Measurements from ENCODE around the gene PCNP. TPM values are rescaled to one million over a fixed set of nuclear protein-coding genes. Genes with fewer than 3 reads are reported as not detected.
A peak's percentile ranks its signal among the peaks of the same experiment; 100 is the strongest.

PCNP gene
- polyA plus RNA-seq, 1 of the 3 experiments (the other 2 are of a cell fraction) = 45.8 TPM

- TF ChIP-seq SMC3 (IDR thresholded peaks at IDR 0.05; ENCODE audit: low read depth, low read length) = peak; percentile 21
- TF ChIP-seq FOXM1 (IDR thresholded peaks at IDR 0.05; ENCODE audit: low read depth) = no peak
- TF ChIP-seq SIN3A (IDR thresholded peaks at IDR 0.05; ENCODE audit: borderline replicate concordance, low read depth, low read length) = peak; percentile 91; the same call in 1 of the 2 replicates
- no peak for TF ChIP-seq RCOR1 (IDR thresholded peaks at IDR 0.05; ENCODE audit: low read length)
- peak; percentile 63; the same call in 1 of the 2 replicates for TF ChIP-seq ZBTB33 (IDR thresholded peaks at IDR 0.05; ENCODE audit: borderline replicate concordance, low read depth)
- TF ChIP-seq TAF1 (IDR thresholded peaks at IDR 0.05; ENCODE audit: borderline replicate concordance, low read depth, low read length) = peak; percentile 89
- TF ChIP-seq CHD2 (IDR thresholded peaks at IDR 0.05; ENCODE audit: low read length, partially characterized antibody) = no peak
- peak; percentile 99 for TF ChIP-seq GABPA (IDR thresholded peaks at IDR 0.05; ENCODE audit: low read depth)
Observed at GRCh38 chr3:101573449-101574387, at the start of gene PCNP (continued).

- ChIA-PET POLR2A (no interaction called here), CTCF (no interaction called here)
- H3K79me2 ChIP-seq (ENCODE audit: insufficient read depth) = no peaks in the 10 kb centered on the region
- H3K4me2 ChIP-seq = no peak overlapping the region
- H3F3A ChIP-seq (replicated peaks; ENCODE audit: insufficient read depth) = no peaks in the 10 kb centered on the region
- H2AFZ ChIP-seq (ENCODE audit: low read depth) = no peak overlapping the region
- WGBS (ENCODE audit: low lambda C conversion rate) = 65% methylated on average over 4 of the region's 4 CpGs
- TF ChIP-seq YY1 (IDR thresholded peaks at IDR 0.05; ENCODE audit: low read depth) (no peak), JUND (IDR thresholded peaks at IDR 0.05) (no peak), REST (IDR thresholded peaks at IDR 0.05; ENCODE audit: low read depth, low read length) (no peak)
- no peak overlapping the region for H3K9ac ChIP-seq
- no peak for DNase-seq
- H3K27ac ChIP-seq (ENCODE audit: low read depth in 2 of 2, low read length in 1 of 2) = no peak overlapping the region
- no peaks in the 10 kb centered on the region for H3K4me1 ChIP-seq (ENCODE audit: control insufficient read depth in 1 of 2, insufficient read depth in 2 of 2, low read depth in 1 of 2, low read length in 1 of 2)
- no peaks in the 10 kb centered on the region for H3K9me3 ChIP-seq
- H4K20me1 ChIP-seq (ENCODE audit: insufficient read depth) = no peaks in the 10 kb centered on the region
- no peaks in the 10 kb centered on the region for H3K27me3 ChIP-seq (ENCODE audit: insufficient read depth)
- H3K9me2 ChIP-seq = no peaks in the 10 kb centered on the region
- H3K4me3 ChIP-seq (ENCODE audit: low read depth in 2 of 2, low read length in 1 of 2) = no peak overlapping the region
- no peaks in the 10 kb centered on the region for H3K36me3 ChIP-seq (replicated peaks in 1 of 2; ENCODE audit: control insufficient read depth in 1 of 2, insufficient read depth in 2 of 2, low read length in 1 of 2)
Observed at GRCh38 chr3:101527441-101527840, 46.5 kb upstream of the PCNP start.
